MM.1S (cell line): ENCODE results near the gene CERS6.

Source experiments
- DNase-seq: peaks from one replicate; pipeline ENCODE4 v3.0.0-alpha.2; 2015
- H2AFZ ChIP-seq: fragments of 300-600 bp; sonication (generic); 2 replicates; pipeline ENCODE4 v1.6.0; 2016; ENCODE audit warnings: antibody characterized with exemption, low read length
- H3F3A ChIP-seq: fragments of 300-600 bp; sonication (generic); 2 replicates; pipeline ENCODE4 v1.6.1; 2016; ENCODE audit warnings: mild to moderate bottlenecking, antibody characterized with exemption, low read length, moderate library complexity, mixed read lengths; ENCODE audit not compliant: insufficient read depth
- H3K27ac ChIP-seq: fragments of 300-600 bp; sonication (generic); 2 replicates; pipeline ENCODE4 v1.5.1; 2016; ENCODE audit warnings: mild to moderate bottlenecking, low read length
- H3K27me3 ChIP-seq: fragments of 300-600 bp; sonication (generic); replicated peaks from 2 replicates; pipeline ENCODE4 v1.6.0; 2016; ENCODE audit warnings: low read length; ENCODE audit not compliant: insufficient read depth
- H3K36me3 ChIP-seq: fragments of 300-600 bp; sonication (generic); replicated peaks from 2 replicates; pipeline ENCODE4 v1.6.1; 2016; ENCODE audit warnings: mild to moderate bottlenecking, low read length, mixed read lengths; ENCODE audit not compliant: insufficient read depth
- H3K4me1 ChIP-seq: fragments of 300-600 bp; sonication (generic); 2 replicates; pipeline ENCODE4 v1.6.1; 2016; ENCODE audit warnings: low read length, mixed read lengths
- H3K4me2 ChIP-seq: fragments of 300-600 bp; sonication (generic); 2 replicates; pipeline ENCODE4 v1.6.0; 2016; ENCODE audit warnings: low read depth, low read length
- H3K4me3 ChIP-seq: fragments of 300-600 bp; sonication (generic); 2 replicates; pipeline ENCODE4 v1.5.1; 2016; ENCODE audit warnings: low read length, mixed read lengths
- H3K79me2 ChIP-seq: fragments of 300-600 bp; sonication (generic); 2 replicates; pipeline ENCODE4 v1.6.1; 2016; ENCODE audit warnings: mixed run types, low read length, mixed read lengths
- H3K9ac ChIP-seq: fragments of 300-600 bp; sonication (generic); 2 replicates; pipeline ENCODE4 v1.6.1; 2016; ENCODE audit warnings: low read length, mixed read lengths
- H3K9me2 ChIP-seq: fragments of 300-600 bp; sonication (generic); replicated peaks from 2 replicates; pipeline ENCODE4 v1.6.1; 2016; ENCODE audit warnings: mild to moderate bottlenecking, low read length, mixed read lengths; ENCODE audit not compliant: insufficient read depth
- H3K9me3 ChIP-seq: fragments of 300-600 bp; sonication (generic); replicated peaks from 2 replicates; pipeline ENCODE4 v1.6.1; 2016; ENCODE audit warnings: mild to moderate bottlenecking, low read length, mixed read lengths; ENCODE audit not compliant: insufficient read depth
- H4K20me1 ChIP-seq: fragments of 300-600 bp; sonication (generic); 2 replicates; pipeline ENCODE4 v1.6.1; 2016; ENCODE audit warnings: mild to moderate bottlenecking, low read length, moderate library complexity, mixed read lengths; ENCODE audit not compliant: insufficient read depth
- EZH2 ChIP-seq: fragments of 300-600 bp; sonication (generic); optimal IDR thresholded peaks from 2 replicates; pipeline ENCODE3; 2017; ENCODE audit warnings: low read depth, mild to moderate bottlenecking, antibody characterized with exemption, low read length, mixed read lengths
- EZH2phosphoT487 ChIP-seq: fragments of 300-600 bp; sonication (generic); IDR thresholded peaks from 2 replicates; pipeline ENCODE4 v1.6.1; 2018; ENCODE audit warnings: antibody characterized with exemption, low read length
- TF ChIP-seq, protein P1 (sequence below): fragments of 300-600 bp; sonication (generic); IDR thresholded peaks from 2 replicates; pipeline ENCODE4 v1.5.1; 2016; ENCODE audit warnings: antibody characterized with exemption, low read length, mixed read lengths

CERS6 gene

DNA sequence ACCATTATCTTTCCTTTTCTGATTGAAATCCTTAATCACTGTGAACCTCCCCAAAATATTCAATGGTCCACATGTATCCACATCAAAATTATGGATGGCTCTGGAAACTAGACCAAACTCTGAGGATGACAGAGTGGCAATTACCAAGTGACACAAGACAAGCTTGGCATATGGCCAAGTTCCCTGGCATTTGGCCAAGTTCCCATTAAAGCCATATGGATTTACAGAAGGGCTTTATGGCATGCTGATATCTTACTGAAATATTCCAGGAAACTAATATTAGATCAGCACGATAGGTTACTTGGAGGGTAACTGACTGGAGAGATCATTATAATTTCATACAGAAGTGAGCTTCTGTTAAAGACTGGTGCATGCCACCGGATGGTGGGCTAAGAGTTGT lies 21.9 kb upstream of the CERS6 start:
- no peak overlapping the region for H3K4me2 ChIP-seq
- no peaks in the 10 kb centered on the region for H3K36me3 ChIP-seq
- H3K9me2 ChIP-seq: no peaks in the 10 kb centered on the region
- no peaks in the 10 kb centered on the region for H3K27me3 ChIP-seq
- TF ChIP-seq EZH2phosphoT487 (no peak), EZH2 (no peak)
- TF ChIP-seq, protein P1, sequence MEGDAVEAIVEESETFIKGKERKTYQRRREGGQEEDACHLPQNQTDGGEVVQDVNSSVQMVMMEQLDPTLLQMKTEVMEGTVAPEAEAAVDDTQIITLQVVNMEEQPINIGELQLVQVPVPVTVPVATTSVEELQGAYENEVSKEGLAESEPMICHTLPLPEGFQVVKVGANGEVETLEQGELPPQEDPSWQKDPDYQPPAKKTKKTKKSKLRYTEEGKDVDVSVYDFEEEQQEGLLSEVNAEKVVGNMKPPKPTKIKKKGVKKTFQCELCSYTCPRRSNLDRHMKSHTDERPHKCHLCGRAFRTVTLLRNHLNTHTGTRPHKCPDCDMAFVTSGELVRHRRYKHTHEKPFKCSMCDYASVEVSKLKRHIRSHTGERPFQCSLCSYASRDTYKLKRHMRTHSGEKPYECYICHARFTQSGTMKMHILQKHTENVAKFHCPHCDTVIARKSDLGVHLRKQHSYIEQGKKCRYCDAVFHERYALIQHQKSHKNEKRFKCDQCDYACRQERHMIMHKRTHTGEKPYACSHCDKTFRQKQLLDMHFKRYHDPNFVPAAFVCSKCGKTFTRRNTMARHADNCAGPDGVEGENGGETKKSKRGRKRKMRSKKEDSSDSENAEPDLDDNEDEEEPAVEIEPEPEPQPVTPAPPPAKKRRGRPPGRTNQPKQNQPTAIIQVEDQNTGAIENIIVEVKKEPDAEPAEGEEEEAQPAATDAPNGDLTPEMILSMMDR: no peak
- no peak overlapping the region for H3K4me3 ChIP-seq
- no peaks in the 10 kb centered on the region for H3K79me2 ChIP-seq
- H4K20me1 ChIP-seq: no peaks in the 10 kb centered on the region
- no peak overlapping the region for H3K27ac ChIP-seq
- H3K9ac ChIP-seq: no peak overlapping the region
- no peak overlapping the region for H2AFZ ChIP-seq
- no peaks in the 10 kb centered on the region for H3K9me3 ChIP-seq
- no peak for DNase-seq
- peaks cover 13% of the 10 kb centered on the region for H3F3A ChIP-seq
- H3K4me1 ChIP-seq: peaks cover 16% of the 10 kb centered on the region

DNA sequence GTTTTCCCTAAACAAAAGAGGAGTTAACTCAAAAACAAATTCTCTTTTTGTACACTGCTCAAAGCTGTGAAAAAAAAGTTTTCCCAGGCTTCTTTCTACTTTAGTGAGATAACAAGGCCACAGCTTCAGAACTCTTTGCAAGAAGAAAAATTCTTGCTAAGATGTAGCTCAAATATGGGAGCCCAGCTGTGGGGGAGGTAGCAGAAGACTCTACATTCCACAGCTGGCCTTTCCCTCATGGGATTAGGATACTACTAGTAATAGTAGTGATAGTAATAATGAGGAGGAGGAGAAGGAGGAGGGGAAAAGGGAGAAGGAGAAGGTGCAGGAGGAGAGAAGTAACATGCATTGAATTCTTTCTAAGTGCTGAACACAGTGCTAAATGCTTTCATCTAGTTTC lies 19.2 kb upstream of the CERS6 start:
- H3K4me2 ChIP-seq: no peak overlapping the region
- H2AFZ ChIP-seq: no peak overlapping the region
- no peak for DNase-seq
- peaks cover 13% of the 10 kb centered on the region for H3F3A ChIP-seq
- H3K27ac ChIP-seq: no peak overlapping the region
- TF ChIP-seq EZH2phosphoT487 (no peak), EZH2 (no peak)
- TF ChIP-seq, protein P1: no peak
- no peak overlapping the region for H3K9ac ChIP-seq
- H4K20me1 ChIP-seq: no peaks in the 10 kb centered on the region
- no peak overlapping the region for H3K4me3 ChIP-seq
- H3K9me3 ChIP-seq: no peaks in the 10 kb centered on the region
- H3K27me3 ChIP-seq: no peaks in the 10 kb centered on the region
- H3K4me1 ChIP-seq: peaks cover 16% of the 10 kb centered on the region
- H3K36me3 ChIP-seq: no peaks in the 10 kb centered on the region
- no peaks in the 10 kb centered on the region for H3K9me2 ChIP-seq
- no peaks in the 10 kb centered on the region for H3K79me2 ChIP-seq

DNA sequence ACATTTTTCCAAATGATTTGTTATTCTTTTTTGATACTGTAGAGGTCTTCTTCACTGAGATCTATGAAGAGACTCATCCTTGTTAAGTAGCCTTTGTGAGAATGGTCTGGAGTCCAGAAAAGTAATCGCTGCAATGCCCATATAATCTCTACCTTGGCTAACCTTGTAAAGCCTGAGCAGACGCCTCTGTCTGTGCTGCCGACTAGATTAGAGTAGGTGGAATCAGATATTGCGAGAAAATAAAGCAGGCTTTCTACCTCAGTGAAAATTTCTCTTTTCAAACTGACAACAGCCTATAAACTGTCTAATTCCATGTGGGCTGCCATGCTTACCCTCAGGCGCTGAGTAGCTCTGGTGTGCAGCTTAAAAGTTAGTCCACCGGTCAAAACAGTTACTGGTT lies 17.5 kb upstream of the CERS6 start:
- Histone ChIP-seq H3K27ac (no peak overlapping the region), H3K4me2 (no peak overlapping the region), H3K79me2 (no peaks in the 10 kb centered on the region), H3K4me3 (no peak overlapping the region), H3K4me1 (peaks cover under 1% of the 10 kb centered on the region; the same call in 1 of the 2 replicates), H3K9ac (no peak overlapping the region), H4K20me1 (no peaks in the 10 kb centered on the region), H3K36me3 (no peaks in the 10 kb centered on the region), H3K27me3 (no peaks in the 10 kb centered on the region), H3K9me3 (no peaks in the 10 kb centered on the region), H3K9me2 (no peaks in the 10 kb centered on the region), H3F3A (no peaks in the 10 kb centered on the region), H2AFZ (no peak overlapping the region)
- no peak for TF ChIP-seq EZH2phosphoT487
- TF ChIP-seq, protein P1: no peak
- TF ChIP-seq EZH2: no peak
- DNase-seq: no peak
